GM12878 (cell line): ENCODE data around the gene USP26. TPM values are rescaled to one million over a fixed set of nuclear protein-coding genes. Genes with fewer than 3 reads are reported as not detected.
"Not testable (repeated sequence)": the region's sequence is repeated elsewhere in the genome, so short reads cannot be mapped to it uniquely, and the experiment has no call there.

ENCODE experiments used
- ATAC-seq: fragments of 200-7000 bp; cut with Tn5 transposase; 3 replicates; pipeline ENCODE4 v1.9.1; 2020; ENCODE audit warnings: mild to moderate bottlenecking, moderate library complexity
- BruUV-seq: library from RNA; stranded (reverse); fragments of 400-500 nt; replicated peaks from 2 replicates; lab custom pipeline; 2021; lab: Mats Ljungman, UMichigan
- CTCF ChIA-PET: fragments of 300-600 bp; sonication (Branson Sonifier 250); formaldehyde crosslinking; extraction: SDS; loops from one replicate; lab custom pipeline; 2021; ENCODE audit warnings: inconsistent platforms; lab: Yijun Ruan, JAX
- POLR2A ChIA-PET: fragments of 350-600 bp; formaldehyde crosslinking; extraction: SDS; loops from one replicate; lab custom pipeline; 2021; ENCODE audit warnings: inconsistent platforms; lab: Charles Lee
- RAD21 ChIA-PET: fragments of 300-600 bp; sonication (Branson Sonifier 250); formaldehyde crosslinking; loops from one replicate; lab custom pipeline; 2023; ENCODE audit warnings: antibody characterized with exemption; ENCODE audit not compliant: unreplicated experiment; lab: Charles Lee
- SMC1A ChIA-PET: fragments of 300-600 bp; sonication (Branson Sonifier 250); formaldehyde crosslinking; loops from one replicate; lab custom pipeline; 2023; ENCODE audit not compliant: unreplicated experiment, uncharacterized antibody; lab: Charles Lee
- DNase-seq: peaks from one replicate; pipeline ENCODE4 v3.0.0-alpha.2; 2011; ENCODE audit warnings: low read depth, low spot score
- FAIRE-seq: peaks from 3 replicates; lab custom pipeline; 2011; peaks lifted over from hg19 to GRCh38; lab: Jason Lieb, UNC
- H2AFZ ChIP-seq: 2 replicates; pipeline ENCODE4 v1.6.0; 2011; ENCODE audit warnings: low read depth, low read length, control low read depth; ENCODE audit not compliant: control insufficient read depth
- H3K27ac ChIP-seq: 2 replicates; pipeline ENCODE4 v1.5.1; 2011; ENCODE audit warnings: control low read depth; ENCODE audit not compliant: control insufficient read depth, insufficient read depth
- H3K27me3 ChIP-seq, 2 experiments: replicated peaks in 1 of 2; 2 replicates each; pipeline versions ENCODE4 v1.6.0 to v1.6.1; 2011; ENCODE audit warnings: low read length in 1 of 2; ENCODE audit not compliant: control insufficient read depth in 2 of 2, insufficient read depth in 2 of 2
- H3K36me3 ChIP-seq, 2 experiments: 2 replicates each; pipeline ENCODE4 v1.5.1; 2011; ENCODE audit warnings: low read length in 1 of 2; ENCODE audit not compliant: control insufficient read depth in 2 of 2, insufficient read depth in 2 of 2
- H3K4me1 ChIP-seq: 2 replicates; pipeline ENCODE4 v1.6.1; 2011; ENCODE audit warnings: mild to moderate bottlenecking, low read length, moderate library complexity, mixed read lengths; ENCODE audit not compliant: control insufficient read depth, insufficient read depth
- H3K4me2 ChIP-seq: 2 replicates; pipeline ENCODE4 v1.6.0; 2011; ENCODE audit warnings: control low read depth; ENCODE audit not compliant: control insufficient read depth, insufficient read depth
- H3K4me3 ChIP-seq: fragments of 200-600 bp; sonication (generic); 2 replicates; pipeline ENCODE4 v1.5.1; 2016
- H3K79me2 ChIP-seq: 2 replicates; pipeline ENCODE4 v1.6.0; 2011; ENCODE audit warnings: low read length; ENCODE audit not compliant: control insufficient read depth, insufficient read depth
- H3K9ac ChIP-seq: 2 replicates; pipeline ENCODE4 v1.8.0; 2011; ENCODE audit warnings: low read length, control low read depth, mixed read lengths; ENCODE audit not compliant: control insufficient read depth, insufficient read depth
- H3K9me3 ChIP-seq: replicated peaks from 3 replicates; pipeline ENCODE4 v1.5.1; 2011; ENCODE audit warnings: mild to moderate bottlenecking, low read length; ENCODE audit not compliant: control insufficient read depth, insufficient read depth
- H4K20me1 ChIP-seq: 2 replicates; pipeline ENCODE4 v1.6.0; 2011; ENCODE audit not compliant: control insufficient read depth, insufficient read depth
- CHD1 ChIP-seq: IDR thresholded peaks from 2 replicates; pipeline ENCODE4 v1.6.1; 2012; ENCODE audit warnings: low read depth, low read length, improper control_type of control experiment
- YY1 ChIP-seq: IDR thresholded peaks from 2 replicates; pipeline ENCODE4 v1.6.1; 2011; ENCODE audit warnings: low read depth, mild to moderate bottlenecking, low read length
- ZNF274 ChIP-seq: IDR thresholded peaks from one replicate; pipeline ENCODE4 v1.8.0; 2011; ENCODE audit not compliant: insufficient read length, insufficient read depth
- WGBS: methylation state at CpG from one replicate; pipeline ENCODE4 v1.1.6; 2016; ENCODE audit warnings: low lambda C conversion rate; ENCODE audit not compliant: insufficient replicate concordance, insufficient coverage; ENCODE audit errors: missing lambda C conversion rate; 5-methylcytosine and 5-hydroxymethylcytosine counted together
- in situ Hi-C: fragments of 300-500 bp; cut with MboI; formaldehyde crosslinking; loops from 9 replicates; pipeline ENCODE4 v1.14.3; 2018; ENCODE audit warnings: mixed read lengths
- intact Hi-C: fragments of 100-400 bp; cut with micrococcal nuclease; formaldehyde crosslinking; loops from one replicate; pipeline ENCODE4 v1.14.2; 2022; ENCODE audit not compliant: unreplicated experiment
- polyA plus RNA-seq, 11 experiments: library from polyadenylated mRNA; depleted of rRNA in 4 of 11; unstranded in 6 of 11; stranded (reverse) in 5 of 11; fragments of >200 nt; fragmentation: Nextera tagmentation in 4 of 11; fragmentation: Illumina TruSeq in 1 of 11; extraction: Ambion mirVana in 4 of 11; extraction: Trizol in 1 of 11; gene quantifications; 1 replicate in 1 of 11; 2 replicates in 10 of 11; pipeline versions ENCODE4 v1.2.1 to v1.2.3, GENCODE V29; 2011 to 2016; ENCODE audit warnings: inconsistent platforms in 2 of 11, missing spikeins in 2 of 11, low read depth in 1 of 11
- total RNA-seq, 4 experiments: library from RNA; depleted of rRNA in 3 of 4; stranded (reverse); fragments of >200 nt in 3 of 4; fragmentation: Illumina TruSeq in 1 of 4; extraction: Trizol in 1 of 4; gene quantifications; 2 replicates each; pipeline versions ENCODE4 v1.2.1 to v1.2.3, GENCODE V29; 2013 to 2021
- TF ChIP-seq, protein P1 (sequence below): fragments of 450-650 bp; IDR thresholded peaks from 2 replicates; pipeline ENCODE4 v1.6.1; 2016; ENCODE audit warnings: mild to moderate bottlenecking

USP26 gene
- total and polyA plus RNA-seq, 10 of the 15 experiments (the other 5 are each of a cell fraction or from before 2014, with no cell fraction given): not detected

DNA sequence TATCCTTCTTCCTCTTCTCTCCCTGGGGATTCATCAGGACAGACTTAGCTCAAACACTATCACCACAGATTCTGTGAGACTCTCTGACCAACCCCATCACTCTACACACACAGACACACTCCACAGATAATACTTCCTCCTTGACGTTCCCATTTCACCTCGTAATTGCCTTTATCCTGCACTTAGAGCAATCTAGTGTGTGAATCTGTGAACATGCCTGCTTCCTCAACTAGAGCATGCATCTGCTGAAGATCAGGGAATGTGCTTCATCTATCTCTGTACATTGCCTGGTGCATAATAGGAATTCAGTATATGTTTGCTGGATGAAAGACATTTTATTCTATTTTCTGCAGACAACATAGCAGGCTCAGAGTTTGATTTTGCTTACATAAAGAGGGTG lies 113.4 kb downstream of the USP26 start:
- Histone ChIP-seq H3K4me2 (no peak overlapping the region), H3K9ac (no peak overlapping the region), H3K4me1 (no peaks in the 10 kb centered on the region), H3K27ac (no peak overlapping the region), H3K79me2 (no peaks in the 10 kb centered on the region), H4K20me1 (no peaks in the 10 kb centered on the region), H3K27me3 (no peaks in the 10 kb centered on the region; a peak in 1 of 4 replicates), H3K36me3 (no peaks in the 10 kb centered on the region), H3K9me3 (no peaks in the 10 kb centered on the region), H2AFZ (no peak overlapping the region), H3K4me3 (no peak overlapping the region)
- CTCF ChIA-PET: interaction anchor here (1.4 kb wide), 1 partner anchor 21 kb away, joined by 3 read pairs; no protein-coding TSS in a partner anchor
- SMC1A ChIA-PET: no interaction called here
- RAD21 ChIA-PET: no interaction called here
- TF ChIP-seq CHD1 (no peak), YY1 (no peak), ZNF274 (no peak)
- TF ChIP-seq, protein P1, sequence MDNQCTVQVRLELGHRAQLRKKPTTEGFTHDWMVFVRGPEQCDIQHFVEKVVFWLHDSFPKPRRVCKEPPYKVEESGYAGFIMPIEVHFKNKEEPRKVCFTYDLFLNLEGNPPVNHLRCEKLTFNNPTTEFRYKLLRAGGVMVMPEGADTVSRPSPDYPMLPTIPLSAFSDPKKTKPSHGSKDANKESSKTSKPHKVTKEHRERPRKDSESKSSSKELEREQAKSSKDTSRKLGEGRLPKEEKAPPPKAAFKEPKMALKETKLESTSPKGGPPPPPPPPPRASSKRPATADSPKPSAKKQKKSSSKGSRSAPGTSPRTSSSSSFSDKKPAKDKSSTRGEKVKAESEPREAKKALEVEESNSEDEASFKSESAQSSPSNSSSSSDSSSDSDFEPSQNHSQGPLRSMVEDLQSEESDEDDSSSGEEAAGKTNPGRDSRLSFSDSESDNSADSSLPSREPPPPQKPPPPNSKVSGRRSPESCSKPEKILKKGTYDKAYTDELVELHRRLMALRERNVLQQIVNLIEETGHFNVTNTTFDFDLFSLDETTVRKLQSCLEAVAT: no peak
- no peak for ATAC-seq
- in situ Hi-C loops: no loop called here
- 25% methylated on average over 2 of the region's 2 CpGs for WGBS
- no TSS peak for BruUV-seq
- intact Hi-C loops: no loop called here
- FAIRE-seq: no peak
- no peak for DNase-seq
- POLR2A ChIA-PET: no interaction called here

DNA sequence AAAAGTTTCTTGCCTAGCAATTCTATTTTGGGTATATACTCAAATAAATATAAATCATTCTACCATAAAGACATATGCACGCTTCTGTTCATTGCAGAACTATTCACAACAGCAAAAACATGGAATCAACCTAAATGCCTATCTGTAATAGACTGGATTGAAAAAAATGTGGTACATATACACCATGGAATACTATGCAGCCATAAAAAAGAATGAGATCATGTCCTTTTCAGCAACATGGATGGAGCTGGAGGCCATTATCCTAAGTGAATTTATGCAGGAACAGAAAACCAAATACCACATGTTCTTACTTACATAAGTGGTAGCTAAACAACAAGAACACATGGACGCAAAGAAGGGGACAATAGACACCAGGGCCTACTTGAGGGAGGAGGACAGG lies 116.9 kb downstream of the USP26 start:
- ATAC-seq, intact Hi-C loops, DNase-seq, RAD21 ChIA-PET, H3K4me3 ChIP-seq, H2AFZ ChIP-seq, H3K9me3 ChIP-seq, H3K4me1 ChIP-seq, POLR2A ChIA-PET, H3K27me3 ChIP-seq, H3K36me3 ChIP-seq, H3K27ac ChIP-seq, in situ Hi-C loops, H3K79me2 ChIP-seq, CTCF ChIA-PET, H4K20me1 ChIP-seq, BruUV-seq, H3K9ac ChIP-seq, H3K4me2 ChIP-seq, FAIRE-seq: not testable (repeated sequence)
- SMC1A ChIA-PET: interaction anchor here (0.6 kb wide), 2 partner anchors 211 to 354 kb away, joined by 3 read pairs; no protein-coding TSS in a partner anchor
- 60% methylated on average over 2 of the region's 2 CpGs for WGBS

Other genes with a start within 250 kb of the USP26 start
- not detected in 2 replicates for gene HS6ST2, start 138.5 kb downstream of the USP26 start, total RNA-seq (2014; rRNA removed)
- not detected in 2 replicates for gene HS6ST2, start 138.5 kb downstream of the USP26 start, total RNA-seq (2014; rRNA removed; fragmentation: Illumina TruSeq; extraction: Trizol)
- not detected in 2 replicates for gene HS6ST2, start 138.5 kb downstream of the USP26 start, total RNA-seq (2021)
- not detected in 2 replicates for gene HS6ST2, start 138.5 kb downstream of the USP26 start, polyA plus RNA-seq (2011; rRNA removed)
- gene HS6ST2, start 138.5 kb downstream of the USP26 start, polyA plus RNA-seq (2014; fragmentation: Illumina TruSeq; extraction: Trizol): not detected in 2 replicates
- gene HS6ST2, start 138.5 kb downstream of the USP26 start, polyA plus RNA-seq (2014; fragmentation: Nextera tagmentation; extraction: Ambion mirVana): not detected
- gene HS6ST2, start 138.5 kb downstream of the USP26 start, polyA plus RNA-seq (2014; rRNA removed): not detected in 2 replicates
- not detected for gene HS6ST2, start 138.5 kb downstream of the USP26 start, polyA plus RNA-seq (2016; fragmentation: Nextera tagmentation; extraction: Ambion mirVana)
- gene TFDP3, start 121.2 kb upstream of the USP26 start, total RNA-seq (2014; rRNA removed): not detected in 2 replicates
- not detected in 2 replicates for gene TFDP3, start 121.2 kb upstream of the USP26 start, total RNA-seq (2014; rRNA removed; fragmentation: Illumina TruSeq; extraction: Trizol)
- not detected in 2 replicates for gene TFDP3, start 121.2 kb upstream of the USP26 start, total RNA-seq (2021)
- gene TFDP3, start 121.2 kb upstream of the USP26 start, polyA plus RNA-seq (2011; rRNA removed): not detected in 2 replicates
- not detected in 2 replicates for gene TFDP3, start 121.2 kb upstream of the USP26 start, polyA plus RNA-seq (2014; fragmentation: Illumina TruSeq; extraction: Trizol)
- gene TFDP3, start 121.2 kb upstream of the USP26 start, polyA plus RNA-seq (2014; fragmentation: Nextera tagmentation; extraction: Ambion mirVana): under 1 TPM in 1 of 2 experiments, not detected in 1; 0.14 TPM
- gene TFDP3, start 121.2 kb upstream of the USP26 start, polyA plus RNA-seq (2014; rRNA removed): not detected in 2 replicates
- gene TFDP3, start 121.2 kb upstream of the USP26 start, polyA plus RNA-seq (2016; fragmentation: Nextera tagmentation; extraction: Ambion mirVana): not detected